Activated naive CD8-positive, alpha-beta T cell (primary cell): ENCODE data around the gene AICDA.

Experiments
- H3K27ac Mint-ChIP-seq: one replicate; pipeline ENCODE4 v1.8.0; 2021; ENCODE audit warnings: mixed read lengths
- H3K27me3 Mint-ChIP-seq: one replicate; pipeline ENCODE4 v1.8.0; 2021; ENCODE audit warnings: mixed read lengths
- H3K36me3 Mint-ChIP-seq: one replicate; pipeline ENCODE4 v1.8.0; 2021; ENCODE audit warnings: mixed read lengths
- H3K4me1 Mint-ChIP-seq: one replicate; pipeline ENCODE4 v1.8.0; 2021; ENCODE audit warnings: low read depth, mixed read lengths
- H3K4me3 Mint-ChIP-seq: one replicate; pipeline ENCODE4 v1.8.0; 2021; ENCODE audit warnings: mild to moderate bottlenecking, mixed read lengths
- H3K9me3 Mint-ChIP-seq: one replicate; pipeline ENCODE4 v1.8.0; 2021; ENCODE audit warnings: low read depth, mixed read lengths

AICDA gene

GRCh38 chr12:8554451-8555195, 58.0 kb downstream of the AICDA start:
- Mint-ChIP-seq H3K27me3 (no peaks in the 10 kb centered on the region), H3K4me1 (no peaks in the 10 kb centered on the region), H3K9me3 (no peaks in the 10 kb centered on the region), H3K27ac (no peak overlapping the region), H3K4me3 (no peak overlapping the region), H3K36me3 (no peaks in the 10 kb centered on the region)

GRCh38 chr12:8553088-8553627, 59.5 kb downstream of the AICDA start:
- Mint-ChIP-seq H3K27ac (no peak overlapping the region), H3K4me1 (no peaks in the 10 kb centered on the region), H3K9me3 (no peaks in the 10 kb centered on the region), H3K27me3 (no peaks in the 10 kb centered on the region), H3K4me3 (no peak overlapping the region), H3K36me3 (no peaks in the 10 kb centered on the region)
